ENCODE data around the gene ORM2.

DNA sequence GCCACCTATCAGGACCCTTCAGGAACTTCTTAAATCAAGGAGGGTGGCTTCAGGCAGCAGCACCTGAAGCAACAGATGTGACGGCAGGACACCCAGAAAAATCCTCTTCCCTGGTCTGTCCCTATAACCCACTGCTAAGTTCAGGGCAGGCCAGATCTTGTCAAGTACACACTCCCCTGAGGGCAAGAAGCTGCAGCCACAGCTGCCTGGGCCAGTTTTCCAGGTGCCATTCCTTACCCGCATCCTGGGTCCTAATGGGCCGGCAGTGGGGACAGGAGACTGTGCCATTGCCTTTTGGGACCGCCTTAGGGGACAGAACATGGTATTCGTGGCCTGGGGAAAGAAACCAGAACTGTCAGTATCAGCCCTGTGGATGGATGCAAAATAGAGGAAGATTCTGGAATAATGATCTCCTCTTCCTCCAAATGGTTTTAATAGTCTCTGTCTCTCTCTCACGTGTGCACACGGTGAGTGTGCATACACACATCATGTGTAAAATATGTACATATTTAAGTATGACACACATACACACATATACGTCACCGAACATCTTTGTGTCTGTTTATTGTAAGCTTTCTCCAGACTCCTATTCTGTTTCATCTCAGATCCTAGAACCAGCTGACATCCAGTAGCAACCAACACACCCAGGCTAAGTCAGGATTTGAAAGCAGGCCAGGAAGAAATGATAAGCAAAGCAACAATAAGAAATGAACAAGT, 14.0 kb downstream of the ORM2 start:
- TF ChIP-seq, protein P1, sequence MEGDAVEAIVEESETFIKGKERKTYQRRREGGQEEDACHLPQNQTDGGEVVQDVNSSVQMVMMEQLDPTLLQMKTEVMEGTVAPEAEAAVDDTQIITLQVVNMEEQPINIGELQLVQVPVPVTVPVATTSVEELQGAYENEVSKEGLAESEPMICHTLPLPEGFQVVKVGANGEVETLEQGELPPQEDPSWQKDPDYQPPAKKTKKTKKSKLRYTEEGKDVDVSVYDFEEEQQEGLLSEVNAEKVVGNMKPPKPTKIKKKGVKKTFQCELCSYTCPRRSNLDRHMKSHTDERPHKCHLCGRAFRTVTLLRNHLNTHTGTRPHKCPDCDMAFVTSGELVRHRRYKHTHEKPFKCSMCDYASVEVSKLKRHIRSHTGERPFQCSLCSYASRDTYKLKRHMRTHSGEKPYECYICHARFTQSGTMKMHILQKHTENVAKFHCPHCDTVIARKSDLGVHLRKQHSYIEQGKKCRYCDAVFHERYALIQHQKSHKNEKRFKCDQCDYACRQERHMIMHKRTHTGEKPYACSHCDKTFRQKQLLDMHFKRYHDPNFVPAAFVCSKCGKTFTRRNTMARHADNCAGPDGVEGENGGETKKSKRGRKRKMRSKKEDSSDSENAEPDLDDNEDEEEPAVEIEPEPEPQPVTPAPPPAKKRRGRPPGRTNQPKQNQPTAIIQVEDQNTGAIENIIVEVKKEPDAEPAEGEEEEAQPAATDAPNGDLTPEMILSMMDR (IDR thresholded peaks at IDR 0.05; ENCODE audit: low read depth, low read length, poor library complexity, severe bottlenecking): no peak
- no peak for TF ChIP-seq EZH2phosphoT487 (IDR thresholded peaks at IDR 0.05; ENCODE audit: borderline replicate concordance, low read length)

Data from DOHH2 (cell line).